H4 (cell line): ENCODE data around the gene DMXL2. TPM values are rescaled to one million over a fixed set of nuclear protein-coding genes. Genes with fewer than 3 reads are reported as not detected.
"Not testable (repeated sequence)": the region's sequence is repeated elsewhere in the genome, so short reads cannot be mapped to it uniquely, and the experiment has no call there.

Experiments
- DNase-seq: peaks from one replicate; pipeline ENCODE4 v3.0.0-alpha.2; 2015; ENCODE audit warnings: low spot score
- total RNA-seq: library from RNA; depleted of rRNA; stranded (reverse); fragments of >200 nt; shearing (Covaris generic); gene quantifications from 2 replicates; pipeline ENCODE4 v1.2.3, GENCODE V29; 2014

DMXL2 gene
- total RNA-seq, 1 experiment from 2014 or later, result 17.8 TPM

GRCh38 chr15:51493892-51494291, 128.7 kb downstream of the DMXL2 start:
- DNase-seq, result no peak

GRCh38 chr15:51492528-51492927, 130.0 kb downstream of the DMXL2 start:
- DNase-seq, result no peak

- no peak for DNase-seq
Measured at GRCh38 chr15:51491941-51492340, 130.6 kb downstream of the DMXL2 start.

GRCh38 chr15:51484781-51485180, 137.8 kb downstream of the DMXL2 start:
- no peak for DNase-seq

- no peak for DNase-seq
Measured at GRCh38 chr15:51483985-51484384, 138.6 kb downstream of the DMXL2 start.

GRCh38 chr15:51483520-51483919, 139.1 kb downstream of the DMXL2 start:
- DNase-seq, result no peak

GRCh38 chr15:51475736-51476135, 146.8 kb downstream of the DMXL2 start:
- no peak for DNase-seq

GRCh38 chr15:51470512-51470911, 152.1 kb downstream of the DMXL2 start:
- no peak for DNase-seq

GRCh38 chr15:51460796-51461195, 161.8 kb downstream of the DMXL2 start:
- no peak for DNase-seq

- DNase-seq, result no peak
Measured at GRCh38 chr15:51450001-51450400, 172.6 kb downstream of the DMXL2 start.

GRCh38 chr15:51448622-51449399, 173.8 kb downstream of the DMXL2 start:
- DNase-seq, result no peak

GRCh38 chr15:51447855-51448621, 174.5 kb downstream of the DMXL2 start:
- DNase-seq, result no peak

GRCh38 chr15:51446029-51446744, 176.4 kb downstream of the DMXL2 start:
- DNase-seq, result not testable (repeated sequence)

GRCh38 chr15:51444807-51445206, 177.8 kb downstream of the DMXL2 start:
- DNase-seq, result no peak

- DNase-seq, result no peak
Measured at GRCh38 chr15:51444112-51444511, 178.5 kb downstream of the DMXL2 start.

- DNase-seq, result no peak
Measured at GRCh38 chr15:51443282-51443914, 179.2 kb downstream of the DMXL2 start.

GRCh38 chr15:51438526-51438925, 184.0 kb downstream of the DMXL2 start:
- no peak for DNase-seq

- DNase-seq, result no peak
Measured at GRCh38 chr15:51425517-51426040, 197.0 kb downstream of the DMXL2 start.

GRCh38 chr15:51424780-51425179, 197.8 kb downstream of the DMXL2 start:
- no peak for DNase-seq

GRCh38 chr15:51423040-51423439, 199.5 kb downstream of the DMXL2 start:
- not testable (repeated sequence) for DNase-seq

- no peak for DNase-seq
Measured at GRCh38 chr15:51416129-51416528, 206.4 kb downstream of the DMXL2 start.
